HG03558 (cell line): ENCODE results near the gene EXOC4.

Experiments
- ATAC-seq: cut with Tn5 transposase; IDR thresholded peaks from one replicate; pipeline ENCODE4 v1.9.1; 2021; ENCODE audit warnings: moderate number of reproducible peaks; ENCODE audit not compliant: unreplicated experiment; ENCODE audit errors: extremely low read depth

EXOC4 gene

DNA sequence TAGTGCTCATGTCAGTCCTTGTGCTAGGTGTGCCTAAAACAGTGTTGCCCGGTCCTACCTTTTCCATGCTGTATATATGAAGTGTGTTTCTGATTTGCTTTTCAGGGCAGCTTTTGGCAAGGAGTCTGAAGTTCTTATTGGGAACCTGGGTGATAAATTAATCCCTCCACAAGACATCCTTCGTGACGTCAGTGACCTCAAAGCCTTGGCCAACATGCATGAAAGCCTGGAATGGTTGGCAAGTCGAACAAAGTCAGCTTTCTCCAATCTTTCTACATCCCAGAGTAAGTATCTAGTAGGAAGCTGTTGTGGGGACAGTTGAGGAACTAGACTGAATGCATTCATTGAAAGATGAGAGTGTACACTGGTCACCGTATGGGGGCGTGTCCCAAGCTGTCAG lies 684.9 kb downstream of the EXOC4 start:
- ATAC-seq = no peak

DNA sequence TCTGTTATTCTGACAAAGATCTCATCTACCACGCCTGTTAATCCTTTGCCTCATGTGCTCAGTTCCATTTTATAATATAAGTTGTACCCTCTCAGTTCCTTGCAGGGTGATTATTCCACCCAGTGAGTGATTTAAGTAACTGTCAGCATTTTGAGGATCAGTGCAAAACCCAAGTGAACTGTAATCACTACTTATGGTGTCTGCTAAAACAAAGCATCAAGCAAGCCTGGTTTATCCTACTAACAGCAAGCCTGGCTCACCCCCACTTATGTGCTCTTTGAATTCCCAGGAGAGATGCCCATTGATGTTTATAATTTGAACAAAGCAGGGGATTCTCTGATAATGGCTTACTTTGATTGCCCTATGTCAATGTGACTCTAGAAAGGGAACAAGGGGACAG lies 687.5 kb downstream of the EXOC4 start:
- ATAC-seq = no peak

DNA sequence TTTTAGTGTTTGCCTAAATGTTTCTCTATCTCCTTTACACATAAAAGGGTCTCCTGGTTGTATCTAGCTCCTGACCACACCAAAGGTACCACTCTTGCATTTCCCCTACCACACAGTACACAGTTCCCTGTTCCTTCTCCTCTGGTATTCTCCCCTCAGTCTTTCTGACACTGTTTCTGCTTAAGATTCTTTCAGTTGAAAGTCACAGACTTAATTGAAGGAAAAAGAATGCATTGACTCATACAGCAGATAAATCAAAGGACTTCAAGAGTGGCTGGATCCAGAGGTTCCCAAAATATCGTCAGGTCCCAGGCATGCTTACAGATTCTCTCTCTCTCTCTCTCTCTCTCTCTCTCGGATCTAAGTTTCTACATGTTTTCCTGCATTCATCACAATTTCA lies 688.6 kb downstream of the EXOC4 start:
- ATAC-seq = no peak

- no peak for ATAC-seq
These were observed 692.6 kb downstream of the EXOC4 start for GRCh38 chr7:133945497-133945896.

GRCh38 chr7:133947458-133948254 lies 694.8 kb downstream of the EXOC4 start:
- ATAC-seq = no peak

DNA sequence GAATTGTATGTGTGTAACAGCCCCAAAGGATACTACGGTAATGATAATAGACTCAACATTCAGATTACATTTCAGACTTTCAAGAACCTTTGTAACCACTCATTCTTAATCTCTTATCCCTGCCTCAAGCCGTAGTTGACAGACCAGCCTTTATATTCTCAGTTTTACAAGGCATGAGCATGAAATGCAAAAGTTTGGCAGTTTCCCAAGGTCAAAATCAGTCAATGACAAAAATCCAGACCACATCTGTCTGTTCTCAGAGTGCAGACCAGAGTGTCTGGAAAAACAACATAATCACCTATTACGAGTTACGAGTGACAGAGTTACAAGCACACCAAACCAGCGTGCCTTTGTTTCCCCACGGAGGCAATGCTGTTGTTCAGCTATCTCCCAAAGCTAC lies 695.7 kb downstream of the EXOC4 start:
- no peak for ATAC-seq

DNA sequence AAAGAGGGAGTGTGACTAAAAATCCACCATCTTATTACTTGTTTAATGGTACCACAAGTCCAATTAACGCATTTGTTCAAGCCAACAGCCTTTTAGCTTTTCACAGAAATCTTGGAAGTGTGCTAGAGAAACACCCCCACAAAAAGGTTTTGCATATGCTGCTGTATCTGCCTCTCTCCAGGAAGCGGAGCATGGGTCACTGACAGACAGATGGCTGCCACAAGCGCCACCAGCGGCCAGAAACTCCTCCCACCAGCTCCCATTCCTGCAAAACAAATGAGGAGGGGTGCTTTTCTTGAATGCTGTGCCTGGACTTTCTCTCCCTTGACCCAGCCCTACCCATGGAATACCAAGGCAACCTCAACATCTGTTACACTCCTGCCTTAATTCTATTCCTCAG lies 698.0 kb downstream of the EXOC4 start:
- no peak for ATAC-seq

DNA sequence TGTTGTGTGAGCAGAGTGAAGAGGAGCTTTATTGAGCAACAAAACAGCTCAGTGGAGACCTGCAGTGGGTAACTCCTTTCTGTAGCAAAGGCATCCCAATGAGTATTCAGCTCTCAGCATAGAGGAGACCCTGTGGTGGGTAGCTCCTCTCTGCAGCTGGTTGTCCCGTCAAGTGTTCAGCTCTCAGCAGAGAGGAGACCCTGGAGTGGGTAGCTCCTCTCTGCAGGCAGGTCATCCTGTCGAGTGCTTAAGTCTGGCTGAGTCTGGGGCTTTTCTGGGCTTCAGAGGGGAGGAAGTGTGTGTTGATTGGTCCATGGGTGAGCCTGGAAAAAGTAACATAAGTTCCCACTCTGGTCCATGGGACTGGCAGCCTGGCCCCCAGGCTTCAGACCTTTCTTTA lies 702.3 kb downstream of the EXOC4 start:
- ATAC-seq = no peak

DNA sequence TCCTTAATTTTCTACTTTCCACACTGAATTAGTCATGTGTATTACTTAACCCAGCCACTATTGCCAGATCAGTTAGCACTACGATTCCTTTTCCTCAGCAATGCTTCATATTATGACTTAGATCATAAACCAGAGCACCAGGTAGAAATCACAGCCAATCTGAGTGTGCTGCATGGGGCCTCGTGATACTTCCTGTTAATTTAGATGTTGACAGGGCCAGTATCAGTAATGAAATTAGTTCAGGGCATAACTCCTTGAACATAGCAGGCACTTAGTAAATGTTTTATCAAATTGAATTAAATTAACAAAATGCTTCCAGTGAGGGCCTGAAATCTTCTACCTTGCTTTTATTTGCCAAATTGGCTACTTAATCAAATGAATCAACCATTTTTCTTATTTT lies 705.0 kb downstream of the EXOC4 start:
- no peak for ATAC-seq

- no peak for ATAC-seq
These were observed 705.9 kb downstream of the EXOC4 start for GRCh38 chr7:133958822-133959221.

GRCh38 chr7:133959505-133959904 lies 706.6 kb downstream of the EXOC4 start:
- ATAC-seq = no peak

DNA sequence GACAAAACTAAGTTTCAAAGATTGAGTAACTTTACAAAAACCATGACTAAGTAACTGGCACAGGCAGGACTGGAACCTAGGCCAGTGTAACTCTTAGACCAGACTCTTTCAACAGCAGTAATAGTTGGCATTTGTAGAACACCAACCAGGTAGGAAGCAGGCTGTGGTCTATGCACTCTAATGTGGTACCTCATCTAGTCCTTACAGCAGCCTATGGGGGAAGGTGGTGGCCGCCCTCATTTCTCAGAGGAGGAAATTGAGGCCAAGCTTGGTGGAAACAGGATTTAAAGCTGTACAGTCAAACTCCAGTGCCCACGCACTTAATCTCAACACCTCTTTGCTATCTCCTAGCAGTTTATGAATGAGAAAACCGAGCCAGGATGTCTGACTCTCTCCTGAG lies 708.8 kb downstream of the EXOC4 start:
- no peak for ATAC-seq

GRCh38 chr7:133962646-133963045 lies 709.8 kb downstream of the EXOC4 start:
- ATAC-seq = no peak

DNA sequence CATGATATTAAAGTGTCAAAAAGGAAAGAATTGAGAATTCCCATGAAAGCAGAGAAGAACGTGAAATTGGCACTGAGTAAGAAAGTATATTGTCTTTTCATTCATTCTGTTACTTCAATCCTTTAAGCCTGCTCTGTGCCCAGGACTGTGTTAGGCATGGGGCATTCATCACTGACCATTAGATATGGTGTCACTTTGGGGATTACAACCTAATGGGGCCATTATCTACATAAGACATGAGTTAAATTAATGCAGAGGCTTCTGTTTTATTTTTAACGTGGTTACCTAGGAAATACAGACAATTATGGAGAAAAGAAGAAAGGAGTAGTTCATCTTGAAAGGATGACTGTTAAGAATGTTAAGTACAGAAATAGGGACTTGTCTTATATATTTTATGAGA lies 710.8 kb downstream of the EXOC4 start:
- ATAC-seq = no peak

DNA sequence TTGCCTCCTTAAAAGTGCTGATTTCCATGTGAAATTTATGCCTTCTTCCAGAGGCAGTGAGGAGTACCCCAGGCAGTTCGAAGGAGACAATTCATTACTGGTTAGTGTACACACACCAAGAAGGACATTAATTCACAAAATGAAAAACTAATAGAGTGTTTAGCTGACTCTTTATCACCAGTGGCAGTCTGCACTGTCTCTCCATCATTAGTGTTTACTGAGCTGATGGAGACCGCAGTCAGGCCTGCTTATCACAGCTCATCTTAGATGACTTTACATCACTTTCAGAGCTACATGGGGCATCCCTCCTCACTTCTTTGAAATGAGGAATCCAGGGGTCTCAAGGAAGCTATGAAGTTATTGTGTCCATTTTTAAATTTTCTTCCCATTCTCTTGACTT lies 718.7 kb downstream of the EXOC4 start:
- no peak for ATAC-seq

GRCh38 chr7:133973710-133974109 lies 720.8 kb downstream of the EXOC4 start:
- no peak for ATAC-seq

DNA sequence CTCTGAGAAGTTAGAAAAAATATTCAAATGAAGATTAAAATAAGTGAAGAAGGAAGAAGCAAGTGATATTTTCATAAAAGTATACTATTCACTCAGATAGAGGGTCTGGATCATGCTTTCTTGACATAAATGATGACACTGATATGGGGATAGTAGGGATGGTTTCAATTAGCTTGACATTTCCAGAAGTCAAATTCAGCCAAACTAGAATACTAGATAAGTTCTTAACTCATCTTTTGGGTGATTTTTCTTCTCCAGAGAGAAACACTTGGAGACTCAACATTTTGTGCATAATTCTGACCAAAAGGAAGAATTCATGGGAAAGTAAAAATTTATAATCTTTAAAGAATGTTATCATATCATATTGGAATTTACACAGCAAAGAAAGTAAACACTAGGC lies 722.3 kb downstream of the EXOC4 start:
- ATAC-seq = no peak

DNA sequence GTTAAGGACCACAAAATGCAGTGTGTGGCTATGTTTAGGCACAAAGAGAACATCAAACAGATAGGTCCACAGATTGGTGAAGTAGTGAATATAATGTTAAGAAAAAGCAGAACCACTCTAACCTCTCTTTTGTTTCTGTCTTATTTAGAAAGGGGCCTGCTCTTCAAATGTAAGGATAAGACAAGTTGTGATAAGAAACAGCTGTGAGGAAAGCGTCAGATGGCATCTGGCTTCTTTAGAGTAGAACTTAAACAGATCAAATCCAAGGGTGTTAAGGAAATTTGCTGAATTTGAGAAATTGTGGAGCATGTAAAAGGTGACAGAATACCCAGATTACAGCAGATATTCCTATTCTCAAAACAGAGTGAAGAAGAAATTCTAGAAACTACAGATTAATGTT lies 723.3 kb downstream of the EXOC4 start:
- no peak for ATAC-seq

- no peak for ATAC-seq
These were observed 724.8 kb downstream of the EXOC4 start for GRCh38 chr7:133977409-133978274.

DNA sequence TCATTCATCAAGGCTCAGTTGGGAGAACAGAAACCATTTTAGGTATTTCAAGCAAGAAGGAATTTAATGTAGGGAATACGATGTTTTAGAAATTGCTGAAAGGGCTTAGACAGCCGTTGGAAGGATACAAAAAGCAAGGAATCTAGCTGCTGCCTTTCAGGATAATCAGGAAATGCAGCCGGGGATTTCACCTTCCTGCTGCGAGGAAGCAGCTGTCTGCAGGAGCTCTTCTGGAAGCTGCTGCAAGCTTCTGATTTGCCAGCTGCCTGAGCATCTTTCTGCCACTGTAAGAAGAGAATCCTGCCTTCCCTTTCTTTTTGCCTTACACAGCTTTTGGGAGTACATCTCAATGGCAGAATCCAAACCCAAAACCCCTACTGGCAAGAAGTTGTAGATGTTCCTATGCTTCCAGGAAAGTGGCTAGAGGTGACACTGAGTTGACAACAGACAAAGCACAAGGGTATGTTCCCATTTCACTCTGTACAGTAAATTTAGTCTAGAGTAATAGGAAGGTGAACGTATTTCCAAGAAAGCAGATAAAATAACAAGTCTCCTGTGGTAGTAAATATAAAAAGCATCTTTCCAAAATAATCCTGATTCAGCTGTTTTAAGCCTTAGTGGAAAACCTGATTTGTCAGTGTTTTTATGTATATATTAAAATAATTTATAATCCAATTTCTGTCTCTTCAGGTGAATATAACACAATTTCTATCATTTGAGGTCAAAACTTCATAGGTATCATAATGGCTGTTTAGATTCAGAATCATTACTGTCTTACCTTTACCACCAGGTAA lies 725.8 kb downstream of the EXOC4 start:
- ATAC-seq = no peak

GRCh38 chr7:133980804-133981203 lies 727.9 kb downstream of the EXOC4 start:
- ATAC-seq = no peak
